ENCODE data around the gene ACTMAP. TPM values are rescaled to one million over a fixed set of nuclear protein-coding genes. Genes with fewer than 3 reads are reported as not detected.

ACTMAP gene
- total and polyA plus RNA-seq, 2 of the 13 experiments (the other 11 are each of a cell fraction or from before 2014, with no cell fraction given): 2.2 to 7.9 TPM

GRCh38 chr19:40750874-40751537 is 729 bp upstream of the ACTMAP start, which contains the start of gene SNRPA (continued):
- TF ChIP-seq, protein P1, sequence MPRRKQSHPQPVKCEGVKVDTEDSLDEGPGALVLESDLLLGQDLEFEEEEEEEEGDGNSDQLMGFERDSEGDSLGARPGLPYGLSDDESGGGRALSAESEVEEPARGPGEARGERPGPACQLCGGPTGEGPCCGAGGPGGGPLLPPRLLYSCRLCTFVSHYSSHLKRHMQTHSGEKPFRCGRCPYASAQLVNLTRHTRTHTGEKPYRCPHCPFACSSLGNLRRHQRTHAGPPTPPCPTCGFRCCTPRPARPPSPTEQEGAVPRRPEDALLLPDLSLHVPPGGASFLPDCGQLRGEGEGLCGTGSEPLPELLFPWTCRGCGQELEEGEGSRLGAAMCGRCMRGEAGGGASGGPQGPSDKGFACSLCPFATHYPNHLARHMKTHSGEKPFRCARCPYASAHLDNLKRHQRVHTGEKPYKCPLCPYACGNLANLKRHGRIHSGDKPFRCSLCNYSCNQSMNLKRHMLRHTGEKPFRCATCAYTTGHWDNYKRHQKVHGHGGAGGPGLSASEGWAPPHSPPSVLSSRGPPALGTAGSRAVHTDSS (CRISPR knock-in tag; conservative IDR thresholded peaks at IDR 0.05): no peak
- no peak for TF ChIP-seq TCF7L2 (IDR thresholded peaks at IDR 0.05; ENCODE audit: low read depth, low read length)
- TF ChIP-seq ZMAT3 (CRISPR knock-in tag; conservative IDR thresholded peaks at IDR 0.05): no peak
- TF ChIP-seq TMF1 (CRISPR knock-in tag; IDR thresholded peaks at IDR 0.05; ENCODE audit: low read depth): peak; percentile 87
- peak; percentile 31; the same call in 1 of the 2 replicates for TF ChIP-seq MIER2 (CRISPR knock-in tag; IDR thresholded peaks at IDR 0.05)
- TF ChIP-seq NFE2L1 (CRISPR knock-in tag; IDR thresholded peaks at IDR 0.05; ENCODE audit: borderline replicate concordance): no peak
- no peak for TF ChIP-seq ZBTB14 (CRISPR knock-in tag; IDR thresholded peaks at IDR 0.05)
- TF ChIP-seq ZNF790 (CRISPR knock-in tag; IDR thresholded peaks at IDR 0.05; ENCODE audit: borderline replicate concordance): no peak
- TF ChIP-seq PHF20 (CRISPR knock-in tag; IDR thresholded peaks at IDR 0.05): no peak
- 0 out of 2 replicates have a peak, but pooled peaks have one; percentile 78 for TF ChIP-seq TRAFD1 (CRISPR knock-in tag; IDR thresholded peaks at IDR 0.05; ENCODE audit: borderline replicate concordance)
- TF ChIP-seq, protein P2, sequence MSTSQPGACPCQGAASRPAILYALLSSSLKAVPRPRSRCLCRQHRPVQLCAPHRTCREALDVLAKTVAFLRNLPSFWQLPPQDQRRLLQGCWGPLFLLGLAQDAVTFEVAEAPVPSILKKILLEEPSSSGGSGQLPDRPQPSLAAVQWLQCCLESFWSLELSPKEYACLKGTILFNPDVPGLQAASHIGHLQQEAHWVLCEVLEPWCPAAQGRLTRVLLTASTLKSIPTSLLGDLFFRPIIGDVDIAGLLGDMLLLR (CRISPR knock-in tag; IDR thresholded peaks at IDR 0.05): peak; percentile 23; the same call in 1 of the 2 replicates
- no peak for TF ChIP-seq ARNT (IDR thresholded peaks at IDR 0.05)
- no peak for TF ChIP-seq ZNF484 (CRISPR knock-in tag; IDR thresholded peaks at IDR 0.05; ENCODE audit: borderline replicate concordance, low read depth)
- TF ChIP-seq ZNF678 (CRISPR knock-in tag; IDR thresholded peaks at IDR 0.05): no peak
- TF ChIP-seq ZNF292 (CRISPR knock-in tag; IDR thresholded peaks at IDR 0.05; ENCODE audit: borderline replicate concordance, low read depth): no peak
- no peak for TF ChIP-seq ZNF101 (CRISPR knock-in tag; IDR thresholded peaks at IDR 0.05; ENCODE audit: borderline replicate concordance, low read depth)
- TF ChIP-seq REL (CRISPR knock-in tag; conservative IDR thresholded peaks at IDR 0.05): no peak
- TF ChIP-seq HIVEP1 (CRISPR knock-in tag; IDR thresholded peaks at IDR 0.05): peak; percentile 13; the same call in 1 of the 2 replicates
- no peak for TF ChIP-seq GRHL1 (CRISPR knock-in tag; conservative IDR thresholded peaks at IDR 0.05)
- TF ChIP-seq, protein P3, sequence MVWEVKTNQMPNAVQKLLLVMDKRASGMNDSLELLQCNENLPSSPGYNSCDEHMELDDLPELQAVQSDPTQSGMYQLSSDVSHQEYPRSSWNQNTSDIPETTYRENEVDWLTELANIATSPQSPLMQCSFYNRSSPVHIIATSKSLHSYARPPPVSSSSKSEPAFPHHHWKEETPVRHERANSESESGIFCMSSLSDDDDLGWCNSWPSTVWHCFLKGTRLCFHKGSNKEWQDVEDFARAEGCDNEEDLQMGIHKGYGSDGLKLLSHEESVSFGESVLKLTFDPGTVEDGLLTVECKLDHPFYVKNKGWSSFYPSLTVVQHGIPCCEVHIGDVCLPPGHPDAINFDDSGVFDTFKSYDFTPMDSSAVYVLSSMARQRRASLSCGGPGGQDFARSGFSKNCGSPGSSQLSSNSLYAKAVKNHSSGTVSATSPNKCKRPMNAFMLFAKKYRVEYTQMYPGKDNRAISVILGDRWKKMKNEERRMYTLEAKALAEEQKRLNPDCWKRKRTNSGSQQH (CRISPR knock-in tag; IDR thresholded peaks at IDR 0.05; ENCODE audit: low read depth): no peak
- TF ChIP-seq MAZ (IDR thresholded peaks at IDR 0.05; ENCODE audit: borderline replicate concordance, low read depth, low read length): no peak
- TF ChIP-seq MAZ (CRISPR knock-in tag; IDR thresholded peaks at IDR 0.05; ENCODE audit: low read depth): peak; percentile 1; the same call in 1 of the 2 replicates
